ENCODE data around the gene UVRAG. TPM values are rescaled to one million over a fixed set of nuclear protein-coding genes. Genes with fewer than 3 reads are reported as not detected.
A peak's percentile ranks its signal among the peaks of the same experiment; 100 is the strongest.

The UVRAG gene
- total and polyA plus RNA-seq, 7 donors = 6.2 to 16.8 (median 13.6) TPM

DNA sequence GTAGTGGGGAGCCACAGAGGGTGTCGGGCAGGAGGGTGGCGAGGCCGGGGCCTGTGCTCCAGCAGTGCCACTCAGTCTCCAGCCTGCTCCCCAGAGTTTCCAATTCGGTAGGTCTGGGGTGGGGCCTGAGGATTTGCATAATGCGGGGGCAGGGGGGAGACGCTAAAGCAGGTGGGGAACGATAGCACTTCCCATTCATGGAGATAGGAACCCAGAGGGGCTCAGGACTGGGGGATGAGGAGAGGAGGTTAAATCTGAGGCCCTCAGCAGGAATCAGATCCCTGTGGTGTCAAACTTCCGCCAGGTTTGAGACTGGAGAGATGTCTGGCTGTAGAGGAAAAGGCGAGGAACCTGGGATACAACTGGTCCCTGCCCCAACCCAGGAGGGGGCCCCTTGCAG, 361.5 kb downstream of the UVRAG start:
- intact Hi-C loops (cut with DNase I) = no loop called here
- DNase-seq (no peak), ATAC-seq (no peak)
- TF ChIP-seq, protein P1, sequence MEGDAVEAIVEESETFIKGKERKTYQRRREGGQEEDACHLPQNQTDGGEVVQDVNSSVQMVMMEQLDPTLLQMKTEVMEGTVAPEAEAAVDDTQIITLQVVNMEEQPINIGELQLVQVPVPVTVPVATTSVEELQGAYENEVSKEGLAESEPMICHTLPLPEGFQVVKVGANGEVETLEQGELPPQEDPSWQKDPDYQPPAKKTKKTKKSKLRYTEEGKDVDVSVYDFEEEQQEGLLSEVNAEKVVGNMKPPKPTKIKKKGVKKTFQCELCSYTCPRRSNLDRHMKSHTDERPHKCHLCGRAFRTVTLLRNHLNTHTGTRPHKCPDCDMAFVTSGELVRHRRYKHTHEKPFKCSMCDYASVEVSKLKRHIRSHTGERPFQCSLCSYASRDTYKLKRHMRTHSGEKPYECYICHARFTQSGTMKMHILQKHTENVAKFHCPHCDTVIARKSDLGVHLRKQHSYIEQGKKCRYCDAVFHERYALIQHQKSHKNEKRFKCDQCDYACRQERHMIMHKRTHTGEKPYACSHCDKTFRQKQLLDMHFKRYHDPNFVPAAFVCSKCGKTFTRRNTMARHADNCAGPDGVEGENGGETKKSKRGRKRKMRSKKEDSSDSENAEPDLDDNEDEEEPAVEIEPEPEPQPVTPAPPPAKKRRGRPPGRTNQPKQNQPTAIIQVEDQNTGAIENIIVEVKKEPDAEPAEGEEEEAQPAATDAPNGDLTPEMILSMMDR (IDR thresholded peaks at IDR 0.05) = no peak
- H3K27me3 ChIP-seq (ENCODE audit: insufficient read depth in 3 of 3, low read length in 2 of 3) = no peaks in the 10 kb centered on the region
- no peaks in the 10 kb centered on the region for H3K4me1 ChIP-seq
- no peak overlapping the region for H3K4me3 ChIP-seq
- no peak overlapping the region for H3K27ac ChIP-seq
- H3K36me3 ChIP-seq (ENCODE audit: insufficient read depth in 1 of 2, low read depth in 1 of 2) = no peaks in the 10 kb centered on the region
- WGBS, 3 donors = 82 to 88% (median 87%) methylated on average over 9 of the region's 9 CpGs
- H3K9me3 ChIP-seq = no peaks in the 10 kb centered on the region

DNA sequence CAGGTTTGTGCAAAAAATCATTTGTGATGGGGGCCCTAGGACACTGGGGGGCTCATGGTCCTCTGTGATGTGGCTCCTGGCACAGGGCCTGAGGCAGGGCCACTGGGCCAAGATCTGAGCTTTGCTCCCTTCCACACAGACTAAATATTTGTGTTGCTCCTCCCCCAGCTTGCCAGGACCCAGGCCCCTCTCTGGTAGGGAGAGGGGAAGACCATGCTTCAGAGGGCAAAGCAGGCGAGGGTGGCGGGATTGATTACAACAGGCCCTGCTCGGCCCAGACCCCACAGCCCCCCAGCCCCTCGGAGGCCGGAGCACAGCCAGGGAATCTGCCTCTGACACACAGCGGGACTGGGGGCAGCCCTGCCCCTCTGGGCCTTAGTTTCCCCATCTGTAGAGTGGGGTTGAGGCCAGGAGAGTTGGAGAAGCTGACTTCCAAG, 362.3 kb downstream of the UVRAG start:
- H3K27me3 ChIP-seq (ENCODE audit: insufficient read depth in 3 of 3, low read length in 2 of 3) = no peaks in the 10 kb centered on the region
- ATAC-seq (no peak), DNase-seq (no peak)
- no peaks in the 10 kb centered on the region for H3K36me3 ChIP-seq (ENCODE audit: insufficient read depth in 1 of 2, low read depth in 1 of 2)
- H3K27ac ChIP-seq = no peak overlapping the region
- TF ChIP-seq, protein P1 (IDR thresholded peaks at IDR 0.05) = no peak
- intact Hi-C loops (cut with DNase I) = no loop called here
- no peaks in the 10 kb centered on the region for H3K4me1 ChIP-seq
- WGBS, 3 donors = 93 to 97% (median 94%) methylated on average over 6 of the region's 6 CpGs
- no peaks in the 10 kb centered on the region for H3K9me3 ChIP-seq
- no peak overlapping the region for H3K4me3 ChIP-seq

DNA sequence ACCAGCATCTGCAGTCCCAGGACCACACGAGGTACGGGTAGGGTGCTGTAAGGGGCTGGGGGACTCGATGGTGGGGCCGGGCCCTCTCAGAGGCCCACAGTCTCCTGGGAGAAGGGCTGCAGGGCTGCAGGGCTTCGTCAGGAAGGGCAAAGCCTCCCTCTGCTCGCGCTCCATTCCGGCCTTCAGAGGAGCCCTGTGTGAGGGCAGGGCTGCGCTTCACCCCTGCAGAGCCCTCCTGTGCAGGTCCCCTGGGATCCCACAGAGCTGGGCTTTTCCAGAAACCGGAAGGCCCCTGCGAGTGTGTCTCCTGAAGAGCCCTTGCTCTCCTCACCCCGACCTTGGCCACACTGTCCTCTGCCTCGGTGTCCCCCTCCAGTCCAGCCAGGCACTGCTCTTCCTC, 364.1 kb downstream of the UVRAG start:
- TF ChIP-seq, protein P1 (IDR thresholded peaks at IDR 0.05) = no peak
- no peak overlapping the region for H3K27ac ChIP-seq
- no peaks in the 10 kb centered on the region for H3K27me3 ChIP-seq (ENCODE audit: insufficient read depth in 3 of 3, low read length in 2 of 3)
- no peaks in the 10 kb centered on the region for H3K36me3 ChIP-seq (ENCODE audit: insufficient read depth in 1 of 2, low read depth in 1 of 2)
- no peaks in the 10 kb centered on the region for H3K9me3 ChIP-seq
- WGBS, 3 donors = 81 to 89% (median 81%) methylated on average over 12 to 13 of the region's 13 CpGs
- intact Hi-C loops (cut with DNase I) = no loop called here
- no peak overlapping the region for H3K4me3 ChIP-seq
- DNase-seq = no peak
- ATAC-seq = no peak
- peaks cover 3% of the 10 kb centered on the region for H3K4me1 ChIP-seq

DNA sequence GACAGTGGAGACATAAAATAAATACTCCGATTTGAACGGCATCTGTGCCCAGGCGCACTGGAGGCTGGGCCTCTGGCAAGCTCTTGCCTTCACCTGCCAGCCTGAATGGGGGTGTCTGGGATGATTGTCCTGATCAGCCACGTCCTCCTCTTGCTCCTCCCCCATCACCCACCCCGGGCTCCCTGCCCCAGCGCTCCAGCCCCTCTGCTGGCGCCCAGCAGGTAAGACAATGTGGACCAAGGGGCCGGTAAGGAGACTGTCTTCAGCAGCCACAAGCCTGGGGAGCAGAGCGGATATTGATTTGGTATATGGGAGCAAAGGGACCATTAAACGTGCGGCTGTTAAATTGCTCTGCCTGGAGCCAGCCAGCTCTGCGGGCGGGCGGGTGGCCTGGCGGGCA, 366.4 kb downstream of the UVRAG start:
- DNase-seq (no peak), ATAC-seq (no peak)
- H3K27ac ChIP-seq = no peak overlapping the region
- H3K4me1 ChIP-seq = peaks cover 21% of the 10 kb centered on the region
- no peaks in the 10 kb centered on the region for H3K36me3 ChIP-seq (ENCODE audit: insufficient read depth in 1 of 2, low read depth in 1 of 2)
- intact Hi-C loops (cut with DNase I) = no loop called here
- WGBS, 3 donors = 91 to 94% (median 91%) methylated on average over 15 of the region's 15 CpGs
- TF ChIP-seq, protein P1 (IDR thresholded peaks at IDR 0.05) = no peak
- no peak overlapping the region for H3K4me3 ChIP-seq
- no peaks in the 10 kb centered on the region for H3K9me3 ChIP-seq
- H3K27me3 ChIP-seq (ENCODE audit: insufficient read depth in 3 of 3, low read length in 2 of 3) = no peaks in the 10 kb centered on the region

- ATAC-seq (no peak), DNase-seq (no peak)
- intact Hi-C loops (cut with DNase I) = no loop called here
- 59 to 85% (median 70%) methylated on average over 6 to 7 of the region's 7 CpGs for WGBS, 3 donors
- Histone ChIP-seq H3K27me3 (ENCODE audit: insufficient read depth in 3 of 3, low read length in 2 of 3) (no peaks in the 10 kb centered on the region), H3K4me3 (no peak overlapping the region), H3K36me3 (ENCODE audit: insufficient read depth in 1 of 2, low read depth in 1 of 2) (peaks cover 0 to 4% of the 10 kb centered on the region in 2 donors), H3K4me1 (peaks cover 21% of the 10 kb centered on the region), H3K9me3 (no peaks in the 10 kb centered on the region), H3K27ac (peak overlapping the region; percentile 88)
- TF ChIP-seq, protein P1 (IDR thresholded peaks at IDR 0.05) = no peak
Observed at GRCh38 chr11:76184551-76184993, 369.6 kb downstream of the UVRAG start.
